B cell (primary cell): Measurements from ENCODE around the gene GLOD4. TPM values are rescaled to one million over a fixed set of nuclear protein-coding genes. Genes with fewer than 3 reads are reported as not detected.

ENCODE experiments used
- ATAC-seq: fragments of 200-7000 bp; cut with Tn5 transposase; one replicate; pipeline ENCODE4 v1.10.0; 2021; ENCODE audit warnings: low read depth, mild to moderate bottlenecking, moderate number of reproducible peaks, moderate library complexity
- CTCF ChIA-PET: fragments of 350-600 bp; sonication (Branson Sonifier 250); formaldehyde crosslinking; loops from one replicate; lab custom pipeline; 2021; ENCODE audit warnings: antibody characterized with exemption, inconsistent platforms; lab: Charles Lee
- POLR2A ChIA-PET: fragments of 350-600 bp; sonication (Branson Sonifier 250); formaldehyde crosslinking; loops from one replicate; lab custom pipeline; 2021; ENCODE audit warnings: antibody characterized with exemption; lab: Charles Lee
- DNase-seq: peaks from one replicate; pipeline ENCODE4 v3.0.0; 2013
- H2AFZ ChIP-seq: 2 replicates; pipeline ENCODE4 v1.6.1; 2012; ENCODE audit warnings: mild to moderate bottlenecking, low read depth, low read length; ENCODE audit not compliant: insufficient read depth, poor library complexity, severe bottlenecking
- H3K27ac ChIP-seq, 2 donors: 1 replicate in 1 of 2; 2 replicates in 1 of 2; pipeline ENCODE4 v1.5.1; 2012 to 2013; ENCODE audit warnings: low read length in 2 of 2, mild to moderate bottlenecking in 2 of 2, moderate library complexity in 1 of 2
- H3K27me3 ChIP-seq, 4 experiments: fragments of 200-600 bp in 1 of 4; sonication (generic) in 1 of 4; replicated peaks in 1 of 4; 1 replicate in 2 of 4; 2 replicates in 2 of 4; pipeline versions ENCODE4 v1.6.1 to v1.7.0; 2013 to 2016; ENCODE audit warnings: low read length in 3 of 4, mild to moderate bottlenecking in 2 of 4, mixed read lengths in 1 of 4, moderate library complexity in 1 of 4; ENCODE audit not compliant: insufficient read depth in 4 of 4, control insufficient read depth in 3 of 4; ENCODE audit errors: control extremely low read depth in 1 of 4
- H3K36me3 ChIP-seq, 2 experiments: replicated peaks in 1 of 2; 1 replicate in 1 of 2; 2 replicates in 1 of 2; pipeline versions ENCODE4 v1.6.1 to v1.7.1; 2013; ENCODE audit warnings: low read length in 1 of 2; ENCODE audit not compliant: insufficient read depth in 2 of 2, control insufficient read depth in 1 of 2; ENCODE audit errors: control extremely low read depth in 1 of 2, extremely low read depth in 1 of 2
- H3K4me1 ChIP-seq, 2 donors: fragments of 200-600 bp in 1 of 2; sonication (generic) in 1 of 2; 1 replicate in 1 of 2; 2 replicates in 1 of 2; pipeline versions ENCODE4 v1.5.1 to v1.6.1; 2013 to 2017; ENCODE audit warnings: low read length in 2 of 2; ENCODE audit not compliant: control insufficient read depth in 2 of 2, insufficient read depth in 2 of 2
- H3K4me2 ChIP-seq: replicated peaks from 2 replicates; pipeline ENCODE3; 2012; ENCODE audit warnings: mild to moderate bottlenecking, low read depth, low read length; ENCODE audit not compliant: poor library complexity, severe bottlenecking
- H3K4me3 ChIP-seq, 5 experiments: fragments of 200-600 bp in 1 of 5; sonication (generic) in 1 of 5; 1 replicate in 3 of 5; 2 replicates in 2 of 5; pipeline versions ENCODE4 v1.5.1 to v1.7.0; 2011 to 2016; ENCODE audit warnings: low read length in 4 of 5, mild to moderate bottlenecking in 4 of 5, low read depth in 2 of 5, control low read depth in 1 of 5, moderate library complexity in 1 of 5; ENCODE audit not compliant: insufficient read depth in 1 of 5; ENCODE audit errors: control extremely low read depth in 1 of 5, extremely low read depth in 1 of 5
- H3K79me2 ChIP-seq: fragments of 200-600 bp; sonication (generic); one replicate; pipeline ENCODE4 v1.6.0; 2016; ENCODE audit warnings: low read length; ENCODE audit not compliant: control insufficient read depth, insufficient read depth
- H3K9ac ChIP-seq: fragments of 200-600 bp; sonication (generic); 2 replicates; pipeline ENCODE4 v1.6.1; 2017; ENCODE audit warnings: mild to moderate bottlenecking, low read length, moderate library complexity
- H3K9me3 ChIP-seq, 3 donors: one replicate each; pipeline versions ENCODE4 v1.6.1 to v1.7.1; 2013; ENCODE audit warnings: low read length in 2 of 3; ENCODE audit not compliant: control insufficient read depth in 2 of 3, insufficient read depth in 1 of 3; ENCODE audit errors: control extremely low read depth in 1 of 3
- H4K20me1 ChIP-seq: 2 replicates; pipeline ENCODE4 v1.6.0; 2012; ENCODE audit warnings: mild to moderate bottlenecking, low read length; ENCODE audit not compliant: insufficient read depth, control insufficient read depth, poor library complexity, severe bottlenecking
- H3K27ac Mint-ChIP-seq: one replicate; pipeline ENCODE4 v1.8.0; 2021; ENCODE audit warnings: mixed read lengths
- H3K27me3 Mint-ChIP-seq: one replicate; pipeline ENCODE4 v1.8.0; 2021; ENCODE audit warnings: mixed read lengths
- H3K4me1 Mint-ChIP-seq: one replicate; pipeline ENCODE4 v1.8.0; 2021; ENCODE audit warnings: mixed read lengths
- H3K4me3 Mint-ChIP-seq: one replicate; pipeline ENCODE4 v1.8.0; 2021; ENCODE audit warnings: mixed read lengths
- H3K9me3 Mint-ChIP-seq: one replicate; pipeline ENCODE4 v1.8.0; 2022; ENCODE audit warnings: mixed read lengths; ENCODE audit not compliant: insufficient read depth
- CTCF ChIP-seq: fragments of 200-600 bp; IDR thresholded peaks from one replicate; pipeline ENCODE4 v1.8.0; 2022; ENCODE audit warnings: antibody characterized with exemption, mild to moderate bottlenecking
- EZH2 ChIP-seq: IDR thresholded peaks from 2 replicates; pipeline ENCODE4 v1.6.1; 2012; ENCODE audit warnings: borderline replicate concordance, low read depth, mild to moderate bottlenecking, moderate library complexity, low read length; ENCODE audit not compliant: insufficient read depth, poor library complexity, severe bottlenecking
- WGBS: methylation state at CpG from one replicate; pipeline ENCODE4 v1.1.5; 2013; ENCODE audit warnings: missing lambda C conversion rate; ENCODE audit not compliant: insufficient coverage; 5-methylcytosine and 5-hydroxymethylcytosine counted together
- intact Hi-C: fragments of 100-400 bp; cut with micrococcal nuclease; formaldehyde crosslinking; loops from one replicate; pipeline ENCODE4 v1.10.0; 2022
- polyA plus RNA-seq: library from polyadenylated mRNA; depleted of rRNA; stranded (reverse); fragments of >200 nt; gene quantifications from 2 replicates; pipeline ENCODE4 v1.2.3, GENCODE V29; 2012
- total RNA-seq, 2 donors: library from RNA; stranded (reverse); fragments of 120-200 nt in 1 of 2; gene quantifications; 1 replicate in 1 of 2; 2 replicates in 1 of 2; pipeline versions ENCODE4 v1.2.3 to v1.2.4, GENCODE V29; 2013 to 2022

The GLOD4 gene
- total and polyA plus RNA-seq, 2 donors (not counting 1 experiment from before 2014, with no cell fraction given), result 24.0 to 77.4 TPM

- H3K4me2 ChIP-seq, result peak overlapping the region; percentile 68
- peak overlapping the region; percentile 43 for H3K9ac ChIP-seq
- intact Hi-C loops, result loop anchor here (1.0 kb wide), 3 partner anchors 12 to 256 kb away; partner anchors contain the start of genes GEMIN4 and VPS53
- Mint-ChIP-seq H3K27me3 (no peaks in the 10 kb centered on the region), H3K4me1 (peaks cover 15% of the 10 kb centered on the region), H3K27ac (peak overlapping the region; percentile 94), H3K4me3 (peak overlapping the region; percentile 65), H3K9me3 (no peaks in the 10 kb centered on the region)
- peaks cover 7% of the 10 kb centered on the region for H4K20me1 ChIP-seq
- H3K27me3 ChIP-seq, result no peaks in the 10 kb centered on the region
- peaks cover 0 to 20% of the 10 kb centered on the region in 2 experiments for H3K36me3 ChIP-seq
- POLR2A ChIA-PET, result no interaction called here
- no peaks in the 10 kb centered on the region for H3K79me2 ChIP-seq
- H3K4me3 ChIP-seq, result peak overlapping the region; percentile 15 to 47 (median 33)
- TF ChIP-seq EZH2 (no peak), CTCF (no peak)
- no peaks in the 10 kb centered on the region for H3K9me3 ChIP-seq
- peak overlapping the region; percentile 70 for H3K27ac ChIP-seq
- 7% methylated on average over 17 of the region's 18 CpGs for WGBS
- peak overlapping the region; percentile 45 for H2AFZ ChIP-seq
- ATAC-seq, result peak; percentile 94
- CTCF ChIA-PET, result interaction anchor here (1.1 to 2.7 kb wide), 5 partner anchors 10 to 39 kb away, joined by 3 to 6 read pairs (median 4); no protein-coding TSS in a partner anchor
- H3K4me1 ChIP-seq, result peaks cover 14 to 18% of the 10 kb centered on the region in 2 donors
- peak; percentile 91 for DNase-seq
Observed at GRCh38 chr17:740240-741017, 41.7 kb downstream of the GLOD4 start.

GRCh38 chr17:737561-738113 is 44.4 kb downstream of the GLOD4 start:
- intact Hi-C loops, result no loop called here
- ATAC-seq (no peak), DNase-seq (no peak)
- POLR2A ChIA-PET, result no interaction called here
- Mint-ChIP-seq H3K4me1 (peaks cover 21% of the 10 kb centered on the region), H3K27me3 (no peaks in the 10 kb centered on the region), H3K9me3 (no peaks in the 10 kb centered on the region), H3K4me3 (no peak overlapping the region), H3K27ac (no peak overlapping the region)
- Histone ChIP-seq H3K27ac (no peak overlapping the region), H3K4me2 (no peak overlapping the region), H3K79me2 (no peaks in the 10 kb centered on the region), H3K9me3 (no peaks in the 10 kb centered on the region), H3K27me3 (peaks cover 0 to 9% (median 2%) of the 10 kb centered on the region in 4 experiments), H2AFZ (no peak overlapping the region), H3K36me3 (no peaks in the 10 kb centered on the region), H3K4me1 (peaks cover 14 to 22% of the 10 kb centered on the region in 2 donors), H3K9ac (no peak overlapping the region), H3K4me3 (no peak overlapping the region), H4K20me1 (no peaks in the 10 kb centered on the region)
- CTCF ChIA-PET, result interaction anchor here (1.4 to 1.6 kb wide), 2 partner anchors 15 to 259 kb away, joined by 3 read pairs; partner anchors contain the start of gene TIMM22
- TF ChIP-seq CTCF, result no peak
- TF ChIP-seq EZH2, result no peak
- 98% methylated on average over 13 of the region's 13 CpGs for WGBS
